MM.1S (cell line): ENCODE measurements around the gene CD6.

Source experiments
- DNase-seq: peaks from one replicate; pipeline ENCODE4 v3.0.0-alpha.2; 2015
- H2AFZ ChIP-seq: fragments of 300-600 bp; sonication (generic); 2 replicates; pipeline ENCODE4 v1.6.0; 2016; ENCODE audit warnings: antibody characterized with exemption, low read length
- H3F3A ChIP-seq: fragments of 300-600 bp; sonication (generic); 2 replicates; pipeline ENCODE4 v1.6.1; 2016; ENCODE audit warnings: mild to moderate bottlenecking, antibody characterized with exemption, low read length, moderate library complexity, mixed read lengths; ENCODE audit not compliant: insufficient read depth
- H3K27ac ChIP-seq: fragments of 300-600 bp; sonication (generic); 2 replicates; pipeline ENCODE4 v1.5.1; 2016; ENCODE audit warnings: mild to moderate bottlenecking, low read length
- H3K27me3 ChIP-seq: fragments of 300-600 bp; sonication (generic); replicated peaks from 2 replicates; pipeline ENCODE4 v1.6.0; 2016; ENCODE audit warnings: low read length; ENCODE audit not compliant: insufficient read depth
- H3K36me3 ChIP-seq: fragments of 300-600 bp; sonication (generic); replicated peaks from 2 replicates; pipeline ENCODE4 v1.6.1; 2016; ENCODE audit warnings: mild to moderate bottlenecking, low read length, mixed read lengths; ENCODE audit not compliant: insufficient read depth
- H3K4me1 ChIP-seq: fragments of 300-600 bp; sonication (generic); 2 replicates; pipeline ENCODE4 v1.6.1; 2016; ENCODE audit warnings: low read length, mixed read lengths
- H3K4me2 ChIP-seq: fragments of 300-600 bp; sonication (generic); 2 replicates; pipeline ENCODE4 v1.6.0; 2016; ENCODE audit warnings: low read depth, low read length
- H3K4me3 ChIP-seq: fragments of 300-600 bp; sonication (generic); 2 replicates; pipeline ENCODE4 v1.5.1; 2016; ENCODE audit warnings: low read length, mixed read lengths
- H3K79me2 ChIP-seq: fragments of 300-600 bp; sonication (generic); 2 replicates; pipeline ENCODE4 v1.6.1; 2016; ENCODE audit warnings: mixed run types, low read length, mixed read lengths
- H3K9ac ChIP-seq: fragments of 300-600 bp; sonication (generic); 2 replicates; pipeline ENCODE4 v1.6.1; 2016; ENCODE audit warnings: low read length, mixed read lengths
- H3K9me2 ChIP-seq: fragments of 300-600 bp; sonication (generic); replicated peaks from 2 replicates; pipeline ENCODE4 v1.6.1; 2016; ENCODE audit warnings: mild to moderate bottlenecking, low read length, mixed read lengths; ENCODE audit not compliant: insufficient read depth
- H3K9me3 ChIP-seq: fragments of 300-600 bp; sonication (generic); replicated peaks from 2 replicates; pipeline ENCODE4 v1.6.1; 2016; ENCODE audit warnings: mild to moderate bottlenecking, low read length, mixed read lengths; ENCODE audit not compliant: insufficient read depth
- H4K20me1 ChIP-seq: fragments of 300-600 bp; sonication (generic); 2 replicates; pipeline ENCODE4 v1.6.1; 2016; ENCODE audit warnings: mild to moderate bottlenecking, low read length, moderate library complexity, mixed read lengths; ENCODE audit not compliant: insufficient read depth
- CTCF ChIP-seq: fragments of 300-600 bp; sonication (generic); IDR thresholded peaks from 2 replicates; pipeline ENCODE4 v1.5.1; 2016; ENCODE audit warnings: antibody characterized with exemption, low read length, mixed read lengths
- EZH2 ChIP-seq: fragments of 300-600 bp; sonication (generic); optimal IDR thresholded peaks from 2 replicates; pipeline ENCODE3; 2017; ENCODE audit warnings: low read depth, mild to moderate bottlenecking, antibody characterized with exemption, low read length, mixed read lengths
- EZH2phosphoT487 ChIP-seq: fragments of 300-600 bp; sonication (generic); IDR thresholded peaks from 2 replicates; pipeline ENCODE4 v1.6.1; 2018; ENCODE audit warnings: antibody characterized with exemption, low read length

The CD6 gene

GRCh38 chr11:61002598-61002997 is 31.1 kb downstream of the CD6 start:
- Histone ChIP-seq H3K27ac (no peak overlapping the region), H3K27me3 (no peaks in the 10 kb centered on the region), H3K4me2 (no peak overlapping the region)

GRCh38 chr11:61004180-61004611 is 32.7 kb downstream of the CD6 start:
- Histone ChIP-seq H2AFZ (no peak overlapping the region), H3K27me3 (no peaks in the 10 kb centered on the region), H4K20me1 (no peaks in the 10 kb centered on the region), H3K4me1 (0 out of 2 replicates have a peak, but pooled peaks cover 3% of the 10 kb centered on the region), H3K9ac (no peak overlapping the region), H3K27ac (no peak overlapping the region), H3K4me3 (no peak overlapping the region), H3F3A (no peaks in the 10 kb centered on the region), H3K4me2 (no peak overlapping the region), H3K9me3 (no peaks in the 10 kb centered on the region), H3K79me2 (no peaks in the 10 kb centered on the region), H3K9me2 (no peaks in the 10 kb centered on the region), H3K36me3 (no peaks in the 10 kb centered on the region)
- no peak for DNase-seq
- no peak for TF ChIP-seq EZH2phosphoT487
- TF ChIP-seq CTCF, result no peak
- no peak for TF ChIP-seq EZH2

More at GRCh38 chr11:61002598-61002997, 31.1 kb downstream of the CD6 start:
- TF ChIP-seq CTCF, result no peak
- H3K79me2 ChIP-seq, result no peaks in the 10 kb centered on the region
- H3K9ac ChIP-seq, result no peak overlapping the region
- no peaks in the 10 kb centered on the region for H3K36me3 ChIP-seq
- H4K20me1 ChIP-seq, result no peaks in the 10 kb centered on the region
- H3F3A ChIP-seq, result no peaks in the 10 kb centered on the region
- no peaks in the 10 kb centered on the region for H3K9me2 ChIP-seq
- no peak overlapping the region for H3K4me3 ChIP-seq
- H2AFZ ChIP-seq, result no peak overlapping the region
- no peak for DNase-seq
- H3K9me3 ChIP-seq, result no peaks in the 10 kb centered on the region
- no peaks in the 10 kb centered on the region for H3K4me1 ChIP-seq

- Histone ChIP-seq H4K20me1 (no peaks in the 10 kb centered on the region), H3K9ac (no peak overlapping the region), H3K79me2 (no peaks in the 10 kb centered on the region), H3F3A (no peaks in the 10 kb centered on the region), H3K36me3 (no peaks in the 10 kb centered on the region), H3K9me3 (no peaks in the 10 kb centered on the region), H3K4me2 (no peak overlapping the region), H2AFZ (no peak overlapping the region), H3K27ac (no peak overlapping the region), H3K27me3 (no peaks in the 10 kb centered on the region), H3K9me2 (no peaks in the 10 kb centered on the region), H3K4me3 (no peak overlapping the region), H3K4me1 (0 out of 2 replicates have a peak, but pooled peaks cover 3% of the 10 kb centered on the region)
- no peak for DNase-seq
- TF ChIP-seq EZH2phosphoT487 (no peak), EZH2 (no peak), CTCF (no peak)
These were observed 33.3 kb downstream of the CD6 start for GRCh38 chr11:61004761-61005181.
